ENCODE measurements around the gene INPP5K.

INPP5K gene

DNA sequence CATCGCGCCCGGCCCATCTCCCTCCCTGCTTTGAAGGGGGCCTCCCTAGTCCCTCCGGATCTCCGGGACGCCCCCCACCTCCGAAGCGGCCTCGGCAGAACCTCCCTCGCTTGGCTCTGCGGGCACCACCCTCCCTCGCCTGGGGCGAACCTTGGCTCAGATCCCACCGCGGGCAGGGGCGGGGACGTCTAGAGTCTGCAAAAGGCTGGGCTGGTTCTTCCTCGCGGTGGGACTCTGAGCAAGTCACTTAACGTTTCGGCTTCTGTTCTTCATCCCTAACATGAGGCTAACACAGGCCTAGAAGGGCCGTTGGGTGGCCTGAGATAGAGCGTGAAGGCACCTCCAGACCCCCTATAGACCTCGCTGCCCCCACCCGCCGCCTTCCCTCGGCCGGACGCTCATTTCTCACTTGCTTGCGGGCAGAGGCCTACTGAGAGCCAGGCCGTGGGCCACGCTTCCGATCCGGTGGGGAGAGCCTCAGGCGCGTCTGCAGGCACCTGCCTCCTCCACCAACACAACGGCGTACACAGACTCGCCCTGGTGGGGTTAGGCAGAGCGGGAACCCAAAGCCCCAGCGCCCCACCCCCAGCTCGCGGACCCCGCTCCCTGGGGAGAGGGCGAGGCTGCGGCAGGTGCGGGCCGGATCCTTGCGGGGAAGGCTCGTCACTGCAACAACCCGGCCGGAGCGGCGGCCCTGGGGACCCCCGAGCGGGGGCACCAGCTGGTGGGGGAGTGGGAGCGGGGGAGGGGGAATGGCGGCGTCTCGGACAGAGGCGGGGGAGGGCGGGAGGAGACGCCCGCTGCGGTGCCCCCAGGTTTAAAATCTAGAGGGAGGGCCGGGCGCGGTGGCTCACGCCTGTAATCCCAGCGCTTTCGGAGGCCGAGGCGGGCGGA lies 29.4 kb downstream of the INPP5K start:
- peaks cover 4% of the 10 kb centered on the region for H3K27me3 ChIP-seq (ENCODE audit: control insufficient read depth, low read length)
- H3K27ac ChIP-seq (ENCODE audit: low read depth, low read length) = peak overlapping the region; percentile 84
- peaks cover 2% of the 10 kb centered on the region; the same call in 1 of the 2 replicates for H3K79me2 ChIP-seq (ENCODE audit: control insufficient read depth, low read length)
- peaks cover 63% of the 10 kb centered on the region for H3K4me1 ChIP-seq (ENCODE audit: control insufficient read depth, low read length)
- H3K9me2 ChIP-seq (replicated peaks; ENCODE audit: control insufficient read depth, low read length) = no peaks in the 10 kb centered on the region
- no peaks in the 10 kb centered on the region for H3K9me3 ChIP-seq (ENCODE audit: control insufficient read depth, insufficient read depth, low read length)
- no peak for TF ChIP-seq EZH2phosphoT487 (IDR thresholded peaks at IDR 0.05; ENCODE audit: borderline replicate concordance, low read length)
- TF ChIP-seq, protein P1, sequence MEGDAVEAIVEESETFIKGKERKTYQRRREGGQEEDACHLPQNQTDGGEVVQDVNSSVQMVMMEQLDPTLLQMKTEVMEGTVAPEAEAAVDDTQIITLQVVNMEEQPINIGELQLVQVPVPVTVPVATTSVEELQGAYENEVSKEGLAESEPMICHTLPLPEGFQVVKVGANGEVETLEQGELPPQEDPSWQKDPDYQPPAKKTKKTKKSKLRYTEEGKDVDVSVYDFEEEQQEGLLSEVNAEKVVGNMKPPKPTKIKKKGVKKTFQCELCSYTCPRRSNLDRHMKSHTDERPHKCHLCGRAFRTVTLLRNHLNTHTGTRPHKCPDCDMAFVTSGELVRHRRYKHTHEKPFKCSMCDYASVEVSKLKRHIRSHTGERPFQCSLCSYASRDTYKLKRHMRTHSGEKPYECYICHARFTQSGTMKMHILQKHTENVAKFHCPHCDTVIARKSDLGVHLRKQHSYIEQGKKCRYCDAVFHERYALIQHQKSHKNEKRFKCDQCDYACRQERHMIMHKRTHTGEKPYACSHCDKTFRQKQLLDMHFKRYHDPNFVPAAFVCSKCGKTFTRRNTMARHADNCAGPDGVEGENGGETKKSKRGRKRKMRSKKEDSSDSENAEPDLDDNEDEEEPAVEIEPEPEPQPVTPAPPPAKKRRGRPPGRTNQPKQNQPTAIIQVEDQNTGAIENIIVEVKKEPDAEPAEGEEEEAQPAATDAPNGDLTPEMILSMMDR (IDR thresholded peaks at IDR 0.05; ENCODE audit: low read depth, low read length, poor library complexity, severe bottlenecking) = no peak
- H3F3A ChIP-seq (ENCODE audit: control insufficient read depth, insufficient read depth) = peaks cover 19% of the 10 kb centered on the region
- peaks cover 2% of the 10 kb centered on the region; the same call in 1 of the 2 replicates for H3K36me3 ChIP-seq (ENCODE audit: control insufficient read depth, low read length)
- peak overlapping the region; percentile 94 for H3K4me2 ChIP-seq (ENCODE audit: low read length)
- no peaks in the 10 kb centered on the region for H4K20me1 ChIP-seq (ENCODE audit: control insufficient read depth, insufficient read depth, low read depth, low read length)
- peak overlapping the region; percentile 82 for H3K4me3 ChIP-seq (ENCODE audit: low read length)

GRCh38 chr17:1485423-1486376 lies 30.7 kb downstream of the INPP5K start:
- TF ChIP-seq, protein P1 (IDR thresholded peaks at IDR 0.05; ENCODE audit: low read depth, low read length, poor library complexity, severe bottlenecking) = no peak
- TF ChIP-seq EZH2phosphoT487 (IDR thresholded peaks at IDR 0.05; ENCODE audit: borderline replicate concordance, low read length) = no peak
- Histone ChIP-seq H3K4me2 (ENCODE audit: low read length) (peak overlapping the region; percentile 94), H3F3A (ENCODE audit: control insufficient read depth, insufficient read depth) (peaks cover 19% of the 10 kb centered on the region), H3K27ac (ENCODE audit: low read depth, low read length) (peak overlapping the region; percentile 84), H3K4me3 (ENCODE audit: low read length) (peak overlapping the region; percentile 82), H3K36me3 (ENCODE audit: control insufficient read depth, low read length) (peaks cover 5% of the 10 kb centered on the region; the same call in 1 of the 2 replicates), H3K27me3 (ENCODE audit: control insufficient read depth, low read length) (no peaks in the 10 kb centered on the region), H3K4me1 (ENCODE audit: control insufficient read depth, low read length) (peaks cover 56% of the 10 kb centered on the region), H3K9me3 (ENCODE audit: control insufficient read depth, insufficient read depth, low read length) (no peaks in the 10 kb centered on the region), H4K20me1 (ENCODE audit: control insufficient read depth, insufficient read depth, low read depth, low read length) (no peaks in the 10 kb centered on the region), H3K9me2 (replicated peaks; ENCODE audit: control insufficient read depth, low read length) (no peaks in the 10 kb centered on the region), H3K79me2 (ENCODE audit: control insufficient read depth, low read length) (peaks cover 2% of the 10 kb centered on the region; the same call in 1 of the 2 replicates)

DNA sequence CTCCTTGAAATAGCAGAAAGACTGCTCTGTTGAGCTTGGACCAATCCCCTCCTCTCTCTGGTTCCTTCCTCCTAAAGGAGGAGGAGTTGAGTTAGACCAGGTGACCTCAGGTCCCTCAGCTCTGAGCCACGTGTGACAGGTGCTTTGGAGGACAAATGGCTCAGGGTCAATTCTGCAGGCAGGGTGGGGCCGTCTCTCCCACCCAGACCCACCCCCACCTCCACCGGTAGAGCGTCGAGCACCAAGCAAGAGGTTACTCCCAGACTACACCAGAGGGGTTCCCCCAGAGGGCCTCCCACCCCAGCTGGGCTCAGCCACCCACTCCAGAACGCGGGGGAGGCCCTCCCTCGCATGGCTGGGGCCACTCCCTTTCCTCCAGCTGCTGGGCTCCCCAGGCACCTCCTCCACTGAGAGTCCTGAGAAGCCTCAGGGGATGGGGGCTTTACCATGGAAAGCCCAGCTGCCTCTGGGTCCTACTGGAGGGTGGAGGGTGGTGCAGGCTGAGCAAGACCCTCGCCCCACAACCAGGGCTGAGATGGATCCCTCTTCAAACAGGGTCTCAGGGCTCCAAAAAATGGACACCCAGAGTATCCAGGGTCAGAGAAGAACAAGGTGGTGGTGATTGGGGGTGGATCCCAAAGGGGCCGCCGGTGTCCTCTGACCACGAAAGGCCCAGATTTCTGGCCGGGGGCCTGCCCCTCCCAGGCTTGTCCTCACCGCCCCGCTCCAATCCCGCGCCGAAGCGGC lies 31.6 kb downstream of the INPP5K start:
- Histone ChIP-seq H3K27me3 (ENCODE audit: control insufficient read depth, low read length) (no peaks in the 10 kb centered on the region), H3K9me2 (replicated peaks; ENCODE audit: control insufficient read depth, low read length) (no peaks in the 10 kb centered on the region), H3K4me3 (ENCODE audit: low read length) (peak overlapping the region; percentile 81), H3K9me3 (ENCODE audit: control insufficient read depth, insufficient read depth, low read length) (no peaks in the 10 kb centered on the region), H4K20me1 (ENCODE audit: control insufficient read depth, insufficient read depth, low read depth, low read length) (no peaks in the 10 kb centered on the region), H3F3A (ENCODE audit: control insufficient read depth, insufficient read depth) (peaks cover 16% of the 10 kb centered on the region), H3K4me2 (ENCODE audit: low read length) (peak overlapping the region; percentile 86), H3K36me3 (ENCODE audit: control insufficient read depth, low read length) (peaks cover 8% of the 10 kb centered on the region; the same call in 1 of the 2 replicates), H3K27ac (ENCODE audit: low read depth, low read length) (peak overlapping the region; percentile 54), H3K79me2 (ENCODE audit: control insufficient read depth, low read length) (peaks cover 2% of the 10 kb centered on the region; the same call in 1 of the 2 replicates), H3K4me1 (ENCODE audit: control insufficient read depth, low read length) (peaks cover 47% of the 10 kb centered on the region)
- no peak for TF ChIP-seq EZH2phosphoT487 (IDR thresholded peaks at IDR 0.05; ENCODE audit: borderline replicate concordance, low read length)
- TF ChIP-seq, protein P1 (IDR thresholded peaks at IDR 0.05; ENCODE audit: low read depth, low read length, poor library complexity, severe bottlenecking) = no peak

Data from DOHH2 (cell line).